HepG2 (cell line): Measurements from ENCODE around the gene LMTK2. TPM values are rescaled to one million over a fixed set of nuclear protein-coding genes. Genes with fewer than 3 reads are reported as not detected.

ENCODE experiments used
- EED ChIP-seq: sonication (generic); formaldehyde crosslinking; IDR thresholded peaks from 2 replicates; pipeline ENCODE4 v1.5.0; 2020; ENCODE audit warnings: mild to moderate bottlenecking, missing genetic modification reagents
- KLF13 ChIP-seq: sonication (generic); formaldehyde crosslinking; IDR thresholded peaks from 2 replicates; pipeline ENCODE4 v1.4.0; 2020; ENCODE audit warnings: mild to moderate bottlenecking, missing genetic modification reagents
- MAFF ChIP-seq: IDR thresholded peaks from 2 replicates; pipeline ENCODE4 v1.6.1; 2011; ENCODE audit warnings: low read depth, low read length, improper control_type of control experiment
- MIER3 ChIP-seq: IDR thresholded peaks from 2 replicates; pipeline ENCODE4 v1.6.1; 2016; ENCODE audit warnings: missing compliant biosample characterization, borderline replicate concordance
- MTF1 ChIP-seq: sonication (generic); formaldehyde crosslinking; IDR thresholded peaks from 2 replicates; pipeline ENCODE4 v1.5.0; 2020; ENCODE audit warnings: missing genetic modification reagents
- SP2 ChIP-seq: sonication (generic); formaldehyde crosslinking; IDR thresholded peaks from 2 replicates; pipeline ENCODE4 v1.5.1; 2020; ENCODE audit warnings: mild to moderate bottlenecking, missing genetic modification reagents
- SUZ12 ChIP-seq: fragments of 150-350 bp; IDR thresholded peaks from 2 replicates; pipeline ENCODE4 v1.6.1; 2014; ENCODE audit warnings: low read depth, low read length
- TGIF2 ChIP-seq: IDR thresholded peaks from 2 replicates; pipeline ENCODE4 v1.6.1; 2016; ENCODE audit warnings: control low read depth, missing compliant biosample characterization
- ZFP90 ChIP-seq: sonication (generic); formaldehyde crosslinking; IDR thresholded peaks from 2 replicates; pipeline ENCODE4 v1.8.0; 2022; ENCODE audit warnings: missing genetic modification reagents, mild to moderate bottlenecking, inconsistent platforms, borderline replicate concordance
- ZFY ChIP-seq: sonication (generic); formaldehyde crosslinking; IDR thresholded peaks from 2 replicates; pipeline ENCODE4 v1.4.0; 2020; ENCODE audit warnings: missing genetic modification reagents
- ZNF101 ChIP-seq: sonication (generic); formaldehyde crosslinking; IDR thresholded peaks from 2 replicates; pipeline ENCODE4 v1.4.0; 2020; ENCODE audit warnings: mild to moderate bottlenecking, low read depth, missing genetic modification reagents, borderline replicate concordance
- ZNF24 ChIP-seq: fragments of 450-650 bp; IDR thresholded peaks from 2 replicates; pipeline ENCODE4 v1.6.1; 2017; ENCODE audit warnings: antibody characterized with exemption, mild to moderate bottlenecking
- ZNF333 ChIP-seq: sonication (generic); formaldehyde crosslinking; IDR thresholded peaks from 2 replicates; pipeline ENCODE4 v1.4.0; 2020; ENCODE audit warnings: mild to moderate bottlenecking, missing genetic modification reagents, borderline replicate concordance
- ZNF367 ChIP-seq: sonication (generic); formaldehyde crosslinking; IDR thresholded peaks from 2 replicates; pipeline ENCODE4 v1.4.0; 2020; ENCODE audit warnings: missing genetic modification reagents, borderline replicate concordance
- polyA plus RNA-seq, 8 experiments: library from polyadenylated mRNA; depleted of rRNA in 3 of 8; stranded (reverse) in 7 of 8; unstranded in 1 of 8; fragments of >200 nt; fragmentation: Illumina TruSeq in 4 of 8; extraction: Trizol in 4 of 8; gene quantifications; 2 replicates each; pipeline versions ENCODE4 v1.2.1 to v1.2.3, GENCODE V29; 2011 to 2016; ENCODE audit warnings: low read depth in 4 of 8, missing spikeins in 1 of 8, mixed read lengths in 1 of 8; ENCODE audit not compliant: insufficient read depth in 1 of 8
- total RNA-seq, 5 experiments: library from RNA; depleted of rRNA; stranded (reverse); fragments of >200 nt; fragmentation: Illumina TruSeq; extraction: Trizol; gene quantifications; 2 replicates each; pipeline ENCODE4 v1.2.3, GENCODE V29; 2016; ENCODE audit warnings: low read depth in 1 of 5
- TF ChIP-seq, protein P1 (sequence below): sonication (generic); formaldehyde crosslinking; IDR thresholded peaks from 2 replicates; pipeline ENCODE4; 2020; ENCODE audit warnings: missing genetic modification reagents, mild to moderate bottlenecking, borderline replicate concordance
- TF ChIP-seq, protein P2 (sequence below), 2 experiments: fragments of 450-650 bp in 1 of 2; sonication (generic) in 1 of 2; formaldehyde crosslinking in 1 of 2; IDR thresholded peaks; 2 replicates each; pipeline versions ENCODE4 v1.6.1 to v1.8.0; 2016 to 2022; ENCODE audit warnings: antibody characterized with exemption in 1 of 2, mild to moderate bottlenecking in 1 of 2, missing genetic modification reagents in 1 of 2
- TF ChIP-seq, protein P3 (sequence below): IDR thresholded peaks from 2 replicates; pipeline ENCODE4 v1.6.1; 2012; ENCODE audit warnings: inconsistent platforms

The LMTK2 gene
- total and polyA plus RNA-seq, 2 of the 13 experiments (the other 11 are each of a cell fraction or from before 2014, with no cell fraction given), result 9.5 to 11.7 TPM

DNA sequence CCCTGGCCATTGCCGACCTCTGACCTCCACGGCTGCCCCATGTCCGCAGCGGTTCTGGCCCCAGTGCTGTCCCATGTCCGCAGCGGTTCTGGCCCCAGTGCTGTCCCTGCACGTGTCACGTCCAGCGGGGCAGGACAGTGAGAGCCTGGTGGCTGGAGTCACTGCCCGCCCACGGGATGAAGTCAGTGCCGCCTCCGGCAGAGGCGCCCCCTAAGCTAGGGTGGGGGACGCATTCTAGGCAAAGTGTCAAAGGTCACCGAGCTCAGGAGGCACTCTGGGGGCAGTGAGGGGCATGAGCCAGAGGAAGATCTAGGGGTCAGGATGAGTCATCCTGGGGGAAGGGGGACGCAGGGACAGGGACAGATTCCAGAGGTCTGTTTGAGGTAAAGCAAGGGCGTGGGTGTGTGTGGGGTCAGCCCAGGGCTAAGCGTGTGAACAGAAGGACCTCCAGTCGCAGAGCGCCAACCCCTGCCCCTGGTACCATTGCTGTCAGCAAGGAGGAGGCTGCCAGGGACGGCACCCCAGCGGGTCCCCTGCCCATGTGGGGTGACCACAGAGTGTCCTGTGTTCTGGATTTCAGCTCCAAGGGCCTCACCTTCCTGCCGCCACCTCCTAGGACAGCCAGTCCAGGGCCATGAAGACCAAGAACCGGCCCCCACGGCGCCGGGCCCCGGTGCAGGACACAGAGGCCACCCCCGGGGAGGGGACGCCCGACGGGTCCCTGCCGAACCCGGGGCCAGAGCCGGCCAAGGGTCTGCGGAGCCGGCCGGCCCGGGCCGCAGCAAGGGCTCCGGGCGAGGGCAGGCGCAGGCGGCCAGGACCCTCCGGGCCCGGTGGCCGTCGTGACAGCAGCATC is 105.2 kb downstream of the LMTK2 start (continued):
- TF ChIP-seq, protein P1, sequence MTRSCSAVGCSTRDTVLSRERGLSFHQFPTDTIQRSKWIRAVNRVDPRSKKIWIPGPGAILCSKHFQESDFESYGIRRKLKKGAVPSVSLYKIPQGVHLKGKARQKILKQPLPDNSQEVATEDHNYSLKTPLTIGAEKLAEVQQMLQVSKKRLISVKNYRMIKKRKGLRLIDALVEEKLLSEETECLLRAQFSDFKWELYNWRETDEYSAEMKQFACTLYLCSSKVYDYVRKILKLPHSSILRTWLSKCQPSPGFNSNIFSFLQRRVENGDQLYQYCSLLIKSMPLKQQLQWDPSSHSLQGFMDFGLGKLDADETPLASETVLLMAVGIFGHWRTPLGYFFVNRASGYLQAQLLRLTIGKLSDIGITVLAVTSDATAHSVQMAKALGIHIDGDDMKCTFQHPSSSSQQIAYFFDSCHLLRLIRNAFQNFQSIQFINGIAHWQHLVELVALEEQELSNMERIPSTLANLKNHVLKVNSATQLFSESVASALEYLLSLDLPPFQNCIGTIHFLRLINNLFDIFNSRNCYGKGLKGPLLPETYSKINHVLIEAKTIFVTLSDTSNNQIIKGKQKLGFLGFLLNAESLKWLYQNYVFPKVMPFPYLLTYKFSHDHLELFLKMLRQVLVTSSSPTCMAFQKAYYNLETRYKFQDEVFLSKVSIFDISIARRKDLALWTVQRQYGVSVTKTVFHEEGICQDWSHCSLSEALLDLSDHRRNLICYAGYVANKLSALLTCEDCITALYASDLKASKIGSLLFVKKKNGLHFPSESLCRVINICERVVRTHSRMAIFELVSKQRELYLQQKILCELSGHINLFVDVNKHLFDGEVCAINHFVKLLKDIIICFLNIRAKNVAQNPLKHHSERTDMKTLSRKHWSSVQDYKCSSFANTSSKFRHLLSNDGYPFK (CRISPR knock-in tag), result peak; percentile 39; the same call in 1 of the 2 replicates
- TF ChIP-seq KLF13 (CRISPR knock-in tag) (no peak), TGIF2 (CRISPR knock-in tag) (peak; percentile 66; the same call in 1 of the 2 replicates), ZNF101 (no peak), SUZ12 (no peak), MAFF (no peak), EED (CRISPR knock-in tag) (0 out of 2 replicates have a peak, but pooled peaks have one; percentile 37), ZFP90 (CRISPR knock-in tag) (peak; percentile 74), ZFY (CRISPR knock-in tag) (0 out of 2 replicates have a peak, but pooled peaks have one; percentile 40), SP2 (CRISPR knock-in tag) (no peak), ZNF333 (CRISPR knock-in tag) (no peak), MTF1 (CRISPR knock-in tag) (no peak), ZNF24 (no peak), ZNF367 (CRISPR knock-in tag) (no peak), MIER3 (CRISPR knock-in tag) (peak; percentile 46; the same call in 1 of the 2 replicates)
- TF ChIP-seq, protein P2, sequence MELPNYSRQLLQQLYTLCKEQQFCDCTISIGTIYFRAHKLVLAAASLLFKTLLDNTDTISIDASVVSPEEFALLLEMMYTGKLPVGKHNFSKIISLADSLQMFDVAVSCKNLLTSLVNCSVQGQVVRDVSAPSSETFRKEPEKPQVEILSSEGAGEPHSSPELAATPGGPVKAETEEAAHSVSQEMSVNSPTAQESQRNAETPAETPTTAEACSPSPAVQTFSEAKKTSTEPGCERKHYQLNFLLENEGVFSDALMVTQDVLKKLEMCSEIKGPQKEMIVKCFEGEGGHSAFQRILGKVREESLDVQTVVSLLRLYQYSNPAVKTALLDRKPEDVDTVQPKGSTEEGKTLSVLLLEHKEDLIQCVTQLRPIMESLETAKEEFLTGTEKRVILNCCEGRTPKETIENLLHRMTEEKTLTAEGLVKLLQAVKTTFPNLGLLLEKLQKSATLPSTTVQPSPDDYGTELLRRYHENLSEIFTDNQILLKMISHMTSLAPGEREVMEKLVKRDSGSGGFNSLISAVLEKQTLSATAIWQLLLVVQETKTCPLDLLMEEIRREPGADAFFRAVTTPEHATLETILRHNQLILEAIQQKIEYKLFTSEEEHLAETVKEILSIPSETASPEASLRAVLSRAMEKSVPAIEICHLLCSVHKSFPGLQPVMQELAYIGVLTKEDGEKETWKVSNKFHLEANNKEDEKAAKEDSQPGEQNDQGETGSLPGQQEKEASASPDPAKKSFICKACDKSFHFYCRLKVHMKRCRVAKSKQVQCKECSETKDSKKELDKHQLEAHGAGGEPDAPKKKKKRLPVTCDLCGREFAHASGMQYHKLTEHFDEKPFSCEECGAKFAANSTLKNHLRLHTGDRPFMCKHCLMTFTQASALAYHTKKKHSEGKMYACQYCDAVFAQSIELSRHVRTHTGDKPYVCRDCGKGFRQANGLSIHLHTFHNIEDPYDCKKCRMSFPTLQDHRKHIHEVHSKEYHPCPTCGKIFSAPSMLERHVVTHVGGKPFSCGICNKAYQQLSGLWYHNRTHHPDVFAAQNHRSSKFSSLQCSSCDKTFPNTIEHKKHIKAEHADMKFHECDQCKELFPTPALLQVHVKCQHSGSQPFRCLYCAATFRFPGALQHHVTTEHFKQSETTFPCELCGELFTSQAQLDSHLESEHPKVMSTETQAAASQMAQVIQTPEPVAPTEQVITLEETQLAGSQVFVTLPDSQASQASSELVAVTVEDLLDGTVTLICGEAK (IDR thresholded peaks at IDR 0.05), result no peak
- TF ChIP-seq, protein P2 (CRISPR knock-in tag; IDR thresholded peaks at IDR 0.05), result peak; percentile 59
- TF ChIP-seq, protein P3, sequence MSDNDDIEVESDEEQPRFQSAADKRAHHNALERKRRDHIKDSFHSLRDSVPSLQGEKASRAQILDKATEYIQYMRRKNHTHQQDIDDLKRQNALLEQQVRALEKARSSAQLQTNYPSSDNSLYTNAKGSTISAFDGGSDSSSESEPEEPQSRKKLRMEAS, result peak; percentile 93
